GM23248 (cell line): Measurements from ENCODE around the gene ANXA5.

Source experiments
- EZH2 ChIP-seq: fragments of 200-600 bp; sonication (generic); IDR thresholded peaks from 2 replicates; pipeline ENCODE4 v1.6.1; 2018; ENCODE audit warnings: antibody characterized with exemption, mild to moderate bottlenecking; ENCODE audit not compliant: insufficient read depth, poor library complexity, severe bottlenecking
- EZH2phosphoT487 ChIP-seq: fragments of 200-600 bp; sonication (generic); IDR thresholded peaks from 2 replicates; pipeline ENCODE4 v1.6.1; 2018; ENCODE audit warnings: antibody characterized with exemption, moderate library complexity, mild to moderate bottlenecking, low read depth; ENCODE audit not compliant: insufficient read depth

DNA sequence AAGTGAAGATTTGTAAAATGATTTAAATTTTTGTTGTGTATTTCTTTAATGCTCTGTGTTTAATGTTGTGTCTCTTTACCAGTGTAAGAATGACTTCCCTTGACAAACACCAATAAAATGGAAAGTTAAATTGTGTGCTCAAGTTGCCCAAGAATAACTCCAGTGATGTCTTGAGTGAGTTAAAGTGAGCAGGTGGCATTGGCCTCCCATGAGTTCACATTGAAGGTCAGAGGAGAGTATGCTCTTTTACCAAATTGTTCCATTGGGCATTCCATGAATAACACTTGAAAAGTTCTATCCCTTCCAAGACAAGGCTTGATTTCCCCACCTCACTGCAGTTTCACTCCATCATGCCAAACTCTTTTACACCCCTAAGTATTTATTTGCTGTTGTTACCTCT, 4.5 kb downstream of the ANXA5 start:
- TF ChIP-seq EZH2: no peak
- TF ChIP-seq EZH2phosphoT487: no peak
